ENCODE measurements around the gene GRID2.

DNA sequence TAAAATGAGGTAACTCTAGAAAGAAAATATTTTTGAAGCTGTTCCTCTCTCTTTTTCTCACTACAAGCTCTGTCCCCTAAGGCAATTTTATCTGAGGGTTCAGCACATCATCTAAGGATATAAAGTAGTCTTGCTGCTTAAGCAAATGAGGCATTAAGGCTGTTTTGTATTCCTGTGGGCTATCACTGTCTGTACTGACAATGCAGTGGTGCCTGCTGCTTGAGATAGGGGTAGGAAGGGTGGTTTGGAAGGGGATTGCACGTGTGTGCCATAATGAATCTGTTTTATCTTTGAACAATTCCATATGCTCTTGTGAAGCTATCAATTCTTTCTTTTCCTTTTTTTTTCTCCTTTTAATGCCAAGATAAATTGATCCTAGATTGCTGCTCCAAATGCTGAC is 1396.8 kb downstream of the GRID2 start:
- TF ChIP-seq CTCF (IDR thresholded peaks at IDR 0.05) (no peak), POLR2A (IDR thresholded peaks at IDR 0.05) (no peak)
